HG03175 (cell line): ENCODE data around the gene CFAP77.

Experiments
- ATAC-seq: cut with Tn5 transposase; IDR thresholded peaks from one replicate; pipeline ENCODE4 v1.9.1; 2021; ENCODE audit warnings: mild to moderate bottlenecking, moderate library complexity; ENCODE audit not compliant: unreplicated experiment

The CFAP77 gene

GRCh38 chr9:132514011-132514744 is 104.2 kb downstream of the CFAP77 start:
- no peak for ATAC-seq

DNA sequence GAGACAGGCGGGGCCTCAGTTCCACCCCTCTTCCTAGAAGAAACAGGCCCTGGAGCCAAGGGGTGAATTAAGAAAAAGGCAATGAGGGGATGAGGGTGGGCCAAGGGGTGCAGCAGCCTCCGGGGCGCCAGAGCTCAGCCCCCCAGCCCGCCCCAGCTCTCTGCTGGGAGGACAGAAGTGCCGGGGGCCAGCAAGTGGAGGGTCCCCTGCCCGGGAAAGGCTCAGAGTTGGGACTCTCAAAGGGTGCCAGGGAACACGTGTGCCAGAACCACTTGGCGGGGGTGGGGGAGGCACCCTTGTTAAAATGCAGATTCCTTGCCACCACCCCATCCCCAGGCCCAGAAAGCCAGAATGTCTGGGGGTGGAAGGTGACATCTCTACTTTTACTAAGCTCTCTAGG is 104.8 kb downstream of the CFAP77 start:
- no peak for ATAC-seq

GRCh38 chr9:132516301-132516700 is 106.3 kb downstream of the CFAP77 start:
- ATAC-seq, result no peak

- ATAC-seq, result no peak
Observed at GRCh38 chr9:132516911-132517310, 106.9 kb downstream of the CFAP77 start.

GRCh38 chr9:132517815-132518550 is 108.0 kb downstream of the CFAP77 start:
- no peak for ATAC-seq

DNA sequence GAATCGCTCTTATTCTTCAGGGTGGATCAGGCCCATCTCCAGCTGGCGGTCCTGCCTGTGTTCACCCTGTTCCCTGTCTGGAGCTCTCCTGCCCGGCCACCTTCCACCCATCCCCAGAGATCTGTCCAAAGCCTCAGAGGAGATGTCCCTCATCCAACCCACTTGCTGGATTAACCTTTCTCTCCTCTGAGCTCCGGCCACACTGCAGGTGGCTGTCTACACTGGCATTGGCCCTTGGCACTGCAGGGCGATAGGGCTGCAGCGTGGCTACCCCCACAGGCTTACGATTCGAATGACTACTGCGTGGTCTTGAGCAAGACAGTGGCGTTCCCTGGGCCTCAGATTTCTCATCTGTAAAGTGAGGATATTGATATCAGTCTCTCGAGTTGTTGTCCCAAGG is 108.6 kb downstream of the CFAP77 start:
- ATAC-seq, result no peak

DNA sequence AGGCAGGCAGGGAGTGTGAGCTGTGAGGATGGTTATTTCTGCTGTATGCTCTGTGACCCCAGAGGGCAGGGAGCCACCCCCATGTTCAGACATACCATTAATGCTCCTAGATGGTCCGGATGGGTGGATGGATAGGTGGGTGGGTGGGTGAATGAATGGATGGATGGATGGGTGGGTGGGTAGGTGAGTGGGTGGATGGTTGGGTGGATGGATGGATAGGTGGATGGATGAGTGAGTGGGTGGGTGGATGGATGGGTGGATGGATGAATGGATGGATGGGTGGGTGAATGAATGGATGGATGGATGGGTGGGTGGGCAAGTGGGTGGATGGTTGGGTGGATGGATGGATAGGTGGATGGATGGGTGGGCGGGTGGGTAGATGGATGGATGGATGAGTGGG is 109.0 kb downstream of the CFAP77 start:
- ATAC-seq, result no peak

GRCh38 chr9:132520612-132521011 is 110.6 kb downstream of the CFAP77 start:
- ATAC-seq, result no peak

DNA sequence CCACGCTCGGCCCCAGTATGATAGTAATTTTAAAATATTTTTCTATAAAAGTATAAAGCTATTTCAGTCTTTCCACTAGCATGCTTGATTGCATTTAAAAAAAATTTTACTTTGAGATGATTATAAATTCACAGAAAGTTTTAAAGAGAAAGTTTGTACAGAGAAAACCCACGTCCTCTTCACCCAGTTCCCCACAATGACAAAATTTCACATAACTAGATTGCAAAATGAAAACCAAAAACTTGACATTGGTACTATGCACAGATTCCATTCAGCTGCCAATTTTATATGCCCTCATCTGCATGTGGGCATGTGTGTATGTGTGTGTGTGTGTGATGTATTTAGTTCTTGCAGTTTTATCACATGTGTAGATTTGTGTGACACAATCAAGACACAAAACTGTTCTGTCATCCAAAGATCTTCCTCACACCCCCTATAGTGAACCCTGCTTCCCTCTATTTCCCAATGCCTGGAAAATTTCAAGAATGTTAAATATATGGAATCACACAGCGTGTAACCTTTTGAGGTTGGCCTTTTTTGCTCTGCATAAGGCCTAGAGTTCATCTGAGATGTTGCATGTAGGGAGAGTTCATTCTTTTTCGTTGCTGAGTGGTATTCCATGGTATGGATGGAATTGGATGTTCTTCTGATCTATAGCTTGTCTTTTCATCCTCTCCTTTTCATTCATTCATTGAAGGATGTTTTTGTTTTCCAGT is 115.5 kb downstream of the CFAP77 start:
- ATAC-seq, result no peak

DNA sequence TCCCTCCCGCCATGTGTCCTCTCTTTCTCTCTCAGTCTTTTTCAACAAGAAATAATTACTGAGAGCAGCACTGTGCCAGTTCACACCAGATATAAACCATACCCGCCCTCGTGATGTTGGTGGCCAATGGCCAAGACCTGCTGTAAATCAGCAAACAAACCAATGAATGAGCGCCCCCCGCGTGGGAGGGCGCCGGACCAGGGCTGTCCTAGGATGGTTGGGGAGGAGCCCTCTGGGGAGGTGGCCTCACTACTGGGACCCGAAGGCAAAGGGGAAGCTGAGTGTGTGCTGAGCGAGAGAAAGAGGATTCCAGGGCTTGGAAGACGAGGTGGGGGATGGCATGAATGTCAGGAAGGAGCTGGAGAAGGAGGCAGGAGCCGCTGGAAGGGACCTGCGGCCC is 121.2 kb downstream of the CFAP77 start:
- no peak for ATAC-seq

- no peak for ATAC-seq
Observed at GRCh38 chr9:132531710-132532570, 121.9 kb downstream of the CFAP77 start.

DNA sequence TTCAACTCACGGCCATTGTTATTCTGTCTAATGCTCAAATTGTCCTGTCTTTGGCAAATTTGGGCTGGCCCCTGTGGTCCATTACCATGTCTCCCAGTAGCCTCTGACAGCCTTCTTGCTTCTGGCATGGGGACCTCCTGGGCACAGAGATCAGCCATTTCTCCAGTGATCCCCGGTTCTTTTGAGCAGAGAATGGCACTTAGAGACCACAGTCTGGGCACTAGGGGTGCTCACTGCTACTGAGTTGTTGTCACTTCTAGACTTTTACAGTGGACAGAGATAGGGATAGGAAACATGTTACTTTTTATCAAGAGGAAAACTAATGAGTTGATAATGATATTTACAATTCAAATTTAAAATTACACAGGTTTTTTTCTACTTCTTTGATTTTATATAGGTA is 124.8 kb downstream of the CFAP77 start:
- ATAC-seq, result no peak

DNA sequence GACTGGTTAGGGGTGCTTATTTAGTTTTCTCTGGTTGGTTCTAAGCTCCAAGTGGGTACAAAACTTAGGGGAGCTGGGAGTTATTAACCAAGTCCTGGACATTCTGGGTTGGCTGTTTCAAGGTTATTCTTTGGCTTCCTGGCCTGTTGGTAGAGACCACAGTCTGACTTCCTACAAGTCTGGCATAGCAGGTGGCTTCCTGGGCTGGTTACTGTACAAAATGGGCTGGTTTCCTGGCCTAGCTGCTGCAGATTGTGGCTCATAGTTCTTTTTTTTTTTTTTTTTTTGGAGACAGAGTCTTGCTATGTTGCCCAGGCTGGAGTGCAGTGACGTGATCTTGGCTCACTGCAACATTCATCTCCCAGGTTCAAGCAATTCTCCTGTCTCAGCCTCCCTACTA is 126.1 kb downstream of the CFAP77 start:
- no peak for ATAC-seq

DNA sequence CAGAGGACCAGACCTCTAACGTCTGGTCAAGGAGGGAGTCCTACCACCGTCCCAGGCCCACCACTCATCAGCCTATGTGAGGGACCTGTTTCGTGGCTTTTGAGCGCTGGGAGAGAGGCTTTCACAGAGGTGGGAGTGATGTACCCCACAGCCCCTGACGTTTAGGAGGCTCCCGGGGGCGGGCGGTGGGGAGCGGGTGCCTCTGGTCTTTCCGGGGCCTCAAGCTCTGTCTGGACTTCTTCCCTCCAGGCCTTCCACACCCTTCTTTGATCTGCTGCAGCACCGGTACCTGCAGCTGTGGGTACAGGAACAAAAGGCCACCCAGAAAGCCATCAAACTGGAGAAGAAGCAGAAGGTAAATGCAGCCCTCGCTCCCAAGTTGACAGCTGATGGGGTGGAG is 127.3 kb downstream of the CFAP77 start:
- ATAC-seq, result no peak

DNA sequence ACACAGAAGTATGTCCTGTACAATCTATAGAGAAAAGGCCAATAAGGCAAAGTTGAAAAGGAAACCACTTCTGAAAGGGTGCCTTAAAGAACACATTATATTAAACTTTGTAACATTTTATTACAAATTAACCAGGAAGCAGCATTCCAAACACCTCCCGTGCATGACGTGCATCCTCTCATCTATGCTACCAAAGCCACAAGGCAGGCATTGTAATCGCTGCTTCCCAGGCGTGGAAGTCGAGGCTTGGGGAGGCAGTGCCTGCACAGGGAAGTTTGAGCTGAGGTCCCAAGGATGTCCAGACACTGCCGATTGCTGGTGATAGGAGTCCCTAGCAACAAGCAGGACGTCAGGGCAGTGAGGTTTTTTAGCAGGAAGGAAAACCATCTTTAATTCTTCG is 128.1 kb downstream of the CFAP77 start:
- ATAC-seq, result no peak

- ATAC-seq, result no peak
Observed at GRCh38 chr9:132539096-132539495, 129.1 kb downstream of the CFAP77 start.

- ATAC-seq, result no peak
Observed at GRCh38 chr9:132541051-132541450, 131.0 kb downstream of the CFAP77 start.

GRCh38 chr9:132541870-132542830 is 132.1 kb downstream of the CFAP77 start:
- no peak for ATAC-seq

DNA sequence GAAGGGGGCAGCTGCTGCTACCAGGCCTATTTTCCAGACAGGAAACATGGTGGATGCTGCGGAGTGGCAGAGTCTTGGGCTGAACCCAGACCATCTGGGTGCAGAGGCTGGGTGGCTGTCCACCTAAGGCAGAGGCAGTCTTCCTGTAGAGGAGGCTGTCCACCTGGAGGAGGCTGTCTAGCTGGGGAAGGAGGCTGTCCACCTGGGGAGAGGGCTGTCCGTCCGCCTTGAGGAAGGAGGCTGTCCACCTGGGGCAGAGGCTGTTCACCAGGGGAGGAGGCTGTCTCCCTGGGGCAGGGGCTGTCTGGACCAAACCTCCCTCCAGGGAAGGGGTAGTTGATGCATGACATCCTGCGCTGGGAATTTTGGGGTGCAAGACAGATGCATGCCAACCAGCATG is 133.2 kb downstream of the CFAP77 start:
- no peak for ATAC-seq

- ATAC-seq, result no peak
Observed at GRCh38 chr9:132543960-132544359, 133.9 kb downstream of the CFAP77 start.
